Measurements from ENCODE around the gene ANXA11. TPM values are rescaled to one million over a fixed set of nuclear protein-coding genes. Genes with fewer than 3 reads are reported as not detected.

ANXA11 gene
- total RNA-seq, 6 donors from 2014 or later, result 108 to 327 (median 194) TPM

DNA sequence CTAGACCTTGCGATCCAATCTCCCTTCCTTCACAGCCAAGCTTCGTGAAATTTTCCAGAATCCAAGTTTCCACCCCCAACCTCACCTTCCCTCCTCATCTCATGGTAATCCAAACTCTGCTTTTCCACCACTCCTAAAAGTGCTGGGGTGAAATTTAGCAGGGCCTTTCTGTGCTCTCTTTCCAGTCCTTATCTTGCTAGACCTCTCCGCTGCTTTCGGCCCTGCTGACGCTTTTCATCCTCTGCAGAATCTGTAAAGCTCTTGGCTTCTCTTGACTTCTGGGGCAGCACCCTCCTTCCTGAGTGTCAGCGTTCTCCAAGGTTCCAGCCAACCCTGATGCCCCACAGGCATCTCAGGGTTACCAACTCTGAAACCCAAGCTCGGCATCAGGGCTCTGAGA, 65.1 kb downstream of the ANXA11 start:
- Histone ChIP-seq H3K36me3 (no peaks in the 10 kb centered on the region), H3K4me1 (peaks cover 17 to 21% (median 20%) of the 10 kb centered on the region in 4 donors), H3K4me3 (no peak overlapping the region), H3K27ac (no peak overlapping the region), H3K9me3 (no peaks in the 10 kb centered on the region), H3K27me3 (no peaks in the 10 kb centered on the region)
- ATAC-seq (ENCODE audit: low FRiP score in 2 of 2), result no peak
- DNase-seq, result no peak
- WGBS, 2 donors, result 85 to 96% methylated on average over 7 of the region's 7 CpGs
- TF ChIP-seq POLR2AphosphoS5 (IDR thresholded peaks at IDR 0.05) (no peak), POLR2A (IDR thresholded peaks at IDR 0.05) (no peak), EP300 (IDR thresholded peaks at IDR 0.05) (no peak)
- TF ChIP-seq, protein P1, sequence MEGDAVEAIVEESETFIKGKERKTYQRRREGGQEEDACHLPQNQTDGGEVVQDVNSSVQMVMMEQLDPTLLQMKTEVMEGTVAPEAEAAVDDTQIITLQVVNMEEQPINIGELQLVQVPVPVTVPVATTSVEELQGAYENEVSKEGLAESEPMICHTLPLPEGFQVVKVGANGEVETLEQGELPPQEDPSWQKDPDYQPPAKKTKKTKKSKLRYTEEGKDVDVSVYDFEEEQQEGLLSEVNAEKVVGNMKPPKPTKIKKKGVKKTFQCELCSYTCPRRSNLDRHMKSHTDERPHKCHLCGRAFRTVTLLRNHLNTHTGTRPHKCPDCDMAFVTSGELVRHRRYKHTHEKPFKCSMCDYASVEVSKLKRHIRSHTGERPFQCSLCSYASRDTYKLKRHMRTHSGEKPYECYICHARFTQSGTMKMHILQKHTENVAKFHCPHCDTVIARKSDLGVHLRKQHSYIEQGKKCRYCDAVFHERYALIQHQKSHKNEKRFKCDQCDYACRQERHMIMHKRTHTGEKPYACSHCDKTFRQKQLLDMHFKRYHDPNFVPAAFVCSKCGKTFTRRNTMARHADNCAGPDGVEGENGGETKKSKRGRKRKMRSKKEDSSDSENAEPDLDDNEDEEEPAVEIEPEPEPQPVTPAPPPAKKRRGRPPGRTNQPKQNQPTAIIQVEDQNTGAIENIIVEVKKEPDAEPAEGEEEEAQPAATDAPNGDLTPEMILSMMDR (IDR thresholded peaks at IDR 0.05), result no peak

DNA sequence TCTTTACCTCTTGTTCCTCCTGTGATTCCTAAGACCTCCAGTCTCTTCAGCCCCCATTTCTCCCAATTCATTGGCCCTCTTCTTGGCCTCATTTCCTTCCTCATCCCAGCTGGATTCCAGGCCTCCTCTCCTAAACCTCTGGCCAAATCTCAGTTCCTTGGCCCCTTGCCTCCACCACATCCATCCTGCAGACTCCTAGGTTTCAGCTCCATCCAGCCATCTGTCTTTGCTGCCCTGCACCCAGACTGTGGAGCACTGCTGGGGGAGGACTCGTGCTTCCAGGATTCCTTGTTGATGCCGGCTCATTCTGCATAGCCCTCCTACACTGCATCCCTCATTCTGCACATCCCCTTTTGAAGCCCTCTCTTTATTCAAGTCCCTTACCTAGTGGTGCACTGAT, 66.1 kb downstream of the ANXA11 start:
- ATAC-seq (ENCODE audit: low FRiP score in 2 of 2), result no peak
- H3K4me3 ChIP-seq, result no peak overlapping the region
- H3K9me3 ChIP-seq, result no peaks in the 10 kb centered on the region
- no peak overlapping the region for H3K27ac ChIP-seq
- no peaks in the 10 kb centered on the region for H3K36me3 ChIP-seq
- no peak for DNase-seq
- peaks cover 9 to 13% (median 12%) of the 10 kb centered on the region in 4 donors for H3K4me1 ChIP-seq
- 81 to 87% methylated on average over 2 of the region's 2 CpGs for WGBS, 2 donors
- H3K27me3 ChIP-seq, result no peaks in the 10 kb centered on the region
- TF ChIP-seq POLR2AphosphoS5 (IDR thresholded peaks at IDR 0.05), result no peak
- no peak for TF ChIP-seq EP300 (IDR thresholded peaks at IDR 0.05)
- no peak for TF ChIP-seq POLR2A (IDR thresholded peaks at IDR 0.05)
- TF ChIP-seq, protein P1 (IDR thresholded peaks at IDR 0.05), result no peak

DNA sequence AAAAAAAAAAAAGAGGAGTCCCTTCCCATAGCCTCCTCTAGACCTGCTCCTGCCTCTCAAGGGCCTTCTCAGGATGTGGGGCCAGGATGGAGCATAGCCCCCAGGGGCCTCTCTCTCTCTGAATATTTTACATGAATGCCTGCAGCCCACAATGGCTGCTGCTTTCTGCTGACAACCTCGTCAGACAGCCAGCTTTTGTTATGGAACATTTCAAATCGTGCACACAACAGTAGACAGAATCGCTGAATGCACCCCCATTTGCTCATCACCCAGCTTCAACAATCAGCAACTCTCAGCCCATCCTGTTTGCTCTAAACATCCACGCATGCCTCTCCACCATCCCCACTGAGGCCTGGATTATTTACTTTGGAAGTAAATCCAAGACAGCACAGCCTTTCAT, 67.4 kb downstream of the ANXA11 start:
- TF ChIP-seq POLR2AphosphoS5 (IDR thresholded peaks at IDR 0.05) (no peak), POLR2A (IDR thresholded peaks at IDR 0.05) (no peak), EP300 (IDR thresholded peaks at IDR 0.05) (no peak)
- TF ChIP-seq, protein P1 (IDR thresholded peaks at IDR 0.05), result no peak

DNA sequence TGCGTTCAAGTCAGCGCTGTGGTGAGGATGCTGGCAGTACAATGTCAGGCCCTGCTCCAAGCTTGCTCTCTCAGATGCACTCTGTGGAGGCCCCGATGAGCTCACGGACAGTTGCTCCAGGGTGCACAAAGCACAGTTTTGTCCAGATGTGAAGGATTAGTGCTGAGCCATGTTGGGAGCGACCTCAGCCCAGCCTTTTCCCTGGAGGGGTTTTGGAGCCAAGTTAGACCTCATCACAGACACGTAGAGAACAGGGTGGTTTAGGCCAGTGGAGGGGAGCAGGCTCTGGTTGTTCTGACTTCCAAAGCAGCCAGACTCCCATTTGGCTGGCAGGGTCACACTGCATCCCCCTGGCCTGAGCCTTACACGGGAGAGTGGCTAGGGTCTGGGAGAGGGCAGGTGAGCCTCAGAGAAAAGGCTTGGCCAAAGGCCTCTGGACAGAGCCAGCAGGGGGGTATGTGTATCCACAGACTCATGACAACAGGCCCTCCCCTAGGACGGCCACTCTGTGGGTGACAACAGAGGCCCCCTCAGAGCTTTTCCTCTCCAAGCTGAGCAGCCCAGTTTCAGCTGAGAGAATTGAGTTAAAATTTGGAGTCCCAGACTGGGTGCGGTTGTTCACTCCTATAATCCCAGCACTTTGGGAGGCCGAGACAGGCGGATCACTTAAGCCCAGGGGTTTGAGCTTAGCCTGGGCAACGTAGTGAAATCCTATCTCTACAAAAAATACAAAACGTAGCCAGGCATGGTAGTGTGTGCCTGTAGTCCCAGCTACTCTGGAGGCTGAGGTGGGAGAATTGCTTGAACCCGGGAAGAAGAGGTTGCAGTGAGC, 68.1 kb downstream of the ANXA11 start:
- H3K4me1 ChIP-seq, result peaks cover 13 to 16% (median 15%) of the 10 kb centered on the region in 4 donors
- WGBS, 2 donors, result 87 to 88% methylated on average over 9 to 14 of the region's 14 CpGs
- peak overlapping the region; percentile 26 to 74 (median 57) for H3K27ac ChIP-seq
- ATAC-seq (ENCODE audit: low FRiP score in 2 of 2), result peak; percentile 36 to 82
- H3K9me3 ChIP-seq, result no peaks in the 10 kb centered on the region
- no peak for DNase-seq
- H3K27me3 ChIP-seq, result peaks cover 0 to 9% (median 2%) of the 10 kb centered on the region in 4 donors
- TF ChIP-seq, protein P1 (IDR thresholded peaks at IDR 0.05), result no peak
- TF ChIP-seq EP300 (IDR thresholded peaks at IDR 0.05), result no peak
- no peak for TF ChIP-seq POLR2A (IDR thresholded peaks at IDR 0.05)
- TF ChIP-seq POLR2AphosphoS5 (IDR thresholded peaks at IDR 0.05), result no peak
- no peak overlapping the region for H3K4me3 ChIP-seq
- no peaks in the 10 kb centered on the region for H3K36me3 ChIP-seq

More for the DNA sequence above, 67.4 kb downstream of the ANXA11 start:
- no peaks in the 10 kb centered on the region for H3K9me3 ChIP-seq
- no peak overlapping the region for H3K4me3 ChIP-seq
- H3K27me3 ChIP-seq, result peaks cover 0 to 4% (median 0%) of the 10 kb centered on the region in 4 donors
- ATAC-seq (ENCODE audit: low FRiP score in 2 of 2), result no peak
- 63 to 79% methylated on average over 2 to 4 of the region's 4 CpGs for WGBS, 2 donors
- H3K36me3 ChIP-seq, result no peaks in the 10 kb centered on the region
- no peak for DNase-seq
- peaks cover 8 to 10% (median 9%) of the 10 kb centered on the region in 4 donors for H3K4me1 ChIP-seq
- H3K27ac ChIP-seq, result no peak overlapping the region

Measured in upper lobe of left lung (tissue), 6 donors.